ENCODE measurements around the gene RDH13. TPM values are rescaled to one million over a fixed set of nuclear protein-coding genes. Genes with fewer than 3 reads are reported as not detected.

RDH13 gene
- total RNA-seq, 1 donor from 2014 or later = 13.5 TPM

- Mint-ChIP-seq H3K27ac (ENCODE audit: unreplicated experiment) (no peak overlapping the region), H3K4me1 (ENCODE audit: unreplicated experiment) (peaks cover 9% of the 10 kb centered on the region), H3K9me3 (ENCODE audit: unreplicated experiment) (no peaks in the 10 kb centered on the region), H3K4me3 (ENCODE audit: unreplicated experiment) (no peak overlapping the region), H3K27me3 (ENCODE audit: unreplicated experiment) (peaks cover 10% of the 10 kb centered on the region), H3K36me3 (ENCODE audit: low read depth, unreplicated experiment) (peaks cover 20% of the 10 kb centered on the region)
- TF ChIP-seq, protein P1, sequence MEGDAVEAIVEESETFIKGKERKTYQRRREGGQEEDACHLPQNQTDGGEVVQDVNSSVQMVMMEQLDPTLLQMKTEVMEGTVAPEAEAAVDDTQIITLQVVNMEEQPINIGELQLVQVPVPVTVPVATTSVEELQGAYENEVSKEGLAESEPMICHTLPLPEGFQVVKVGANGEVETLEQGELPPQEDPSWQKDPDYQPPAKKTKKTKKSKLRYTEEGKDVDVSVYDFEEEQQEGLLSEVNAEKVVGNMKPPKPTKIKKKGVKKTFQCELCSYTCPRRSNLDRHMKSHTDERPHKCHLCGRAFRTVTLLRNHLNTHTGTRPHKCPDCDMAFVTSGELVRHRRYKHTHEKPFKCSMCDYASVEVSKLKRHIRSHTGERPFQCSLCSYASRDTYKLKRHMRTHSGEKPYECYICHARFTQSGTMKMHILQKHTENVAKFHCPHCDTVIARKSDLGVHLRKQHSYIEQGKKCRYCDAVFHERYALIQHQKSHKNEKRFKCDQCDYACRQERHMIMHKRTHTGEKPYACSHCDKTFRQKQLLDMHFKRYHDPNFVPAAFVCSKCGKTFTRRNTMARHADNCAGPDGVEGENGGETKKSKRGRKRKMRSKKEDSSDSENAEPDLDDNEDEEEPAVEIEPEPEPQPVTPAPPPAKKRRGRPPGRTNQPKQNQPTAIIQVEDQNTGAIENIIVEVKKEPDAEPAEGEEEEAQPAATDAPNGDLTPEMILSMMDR (IDR thresholded peaks at IDR 0.05; ENCODE audit: unreplicated experiment) = no peak
- no peak for DNase-seq (ENCODE audit: low spot score)
Observed at GRCh38 chr19:55095260-55096060, 32.5 kb upstream of the RDH13 start.

DNA sequence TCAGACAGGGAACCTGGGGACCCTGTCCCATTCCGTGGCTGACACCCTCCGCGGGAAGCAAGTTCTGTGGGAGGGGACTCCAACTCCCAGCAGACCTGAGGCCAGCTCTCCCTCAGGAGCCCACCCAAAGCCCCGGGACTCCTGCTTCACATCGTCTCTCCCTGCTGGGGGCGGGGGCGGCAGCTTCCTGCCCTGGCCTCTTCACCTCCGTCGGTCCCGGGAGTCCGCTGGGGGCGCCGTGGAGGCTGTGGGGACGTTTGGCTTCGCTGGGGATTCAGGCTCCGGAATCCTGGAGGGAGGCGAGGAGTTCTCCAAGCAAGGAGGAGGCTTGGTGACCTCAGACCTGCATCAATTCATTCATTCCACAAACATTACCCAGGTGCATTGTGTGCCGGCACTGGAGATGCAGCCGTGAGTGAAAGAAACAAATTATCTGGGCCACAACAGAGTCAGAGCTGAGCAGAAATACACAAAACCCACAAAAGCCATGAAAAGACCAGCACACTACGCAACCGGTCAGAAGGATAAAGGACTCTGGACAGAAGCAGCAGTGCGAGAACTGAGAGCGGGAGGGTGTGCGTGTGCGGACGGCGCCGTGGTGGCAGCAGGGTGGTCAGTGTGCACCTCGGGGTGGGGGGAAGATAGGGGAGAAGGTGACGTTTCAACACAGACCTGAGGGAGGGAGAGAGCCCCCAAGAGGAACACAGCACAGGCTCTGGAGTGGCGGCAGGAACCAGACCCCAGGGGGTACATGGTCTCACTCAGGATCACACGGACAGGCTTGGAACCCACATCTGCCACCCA, 31.7 kb upstream of the RDH13 start:
- TF ChIP-seq, protein P1 (IDR thresholded peaks at IDR 0.05; ENCODE audit: unreplicated experiment) = no peak
- Mint-ChIP-seq H3K27ac (ENCODE audit: unreplicated experiment) (no peak overlapping the region), H3K4me3 (ENCODE audit: unreplicated experiment) (peak overlapping the region; percentile 63), H3K4me1 (ENCODE audit: unreplicated experiment) (peaks cover 12% of the 10 kb centered on the region), H3K9me3 (ENCODE audit: unreplicated experiment) (no peaks in the 10 kb centered on the region), H3K27me3 (ENCODE audit: unreplicated experiment) (peaks cover 14% of the 10 kb centered on the region), H3K36me3 (ENCODE audit: low read depth, unreplicated experiment) (peaks cover 21% of the 10 kb centered on the region)
- peak; percentile 59 for DNase-seq (ENCODE audit: low spot score)

- Mint-ChIP-seq H3K36me3 (ENCODE audit: low read depth, unreplicated experiment) (peaks cover 24% of the 10 kb centered on the region), H3K4me3 (ENCODE audit: unreplicated experiment) (no peak overlapping the region), H3K27ac (ENCODE audit: unreplicated experiment) (no peak overlapping the region), H3K4me1 (ENCODE audit: unreplicated experiment) (peaks cover 22% of the 10 kb centered on the region), H3K27me3 (ENCODE audit: unreplicated experiment) (peaks cover 24% of the 10 kb centered on the region), H3K9me3 (ENCODE audit: unreplicated experiment) (no peaks in the 10 kb centered on the region)
- no peak for DNase-seq (ENCODE audit: low spot score)
- TF ChIP-seq, protein P1 (IDR thresholded peaks at IDR 0.05; ENCODE audit: unreplicated experiment) = no peak
Observed at GRCh38 chr19:55092423-55093318, 29.7 kb upstream of the RDH13 start.

DNA sequence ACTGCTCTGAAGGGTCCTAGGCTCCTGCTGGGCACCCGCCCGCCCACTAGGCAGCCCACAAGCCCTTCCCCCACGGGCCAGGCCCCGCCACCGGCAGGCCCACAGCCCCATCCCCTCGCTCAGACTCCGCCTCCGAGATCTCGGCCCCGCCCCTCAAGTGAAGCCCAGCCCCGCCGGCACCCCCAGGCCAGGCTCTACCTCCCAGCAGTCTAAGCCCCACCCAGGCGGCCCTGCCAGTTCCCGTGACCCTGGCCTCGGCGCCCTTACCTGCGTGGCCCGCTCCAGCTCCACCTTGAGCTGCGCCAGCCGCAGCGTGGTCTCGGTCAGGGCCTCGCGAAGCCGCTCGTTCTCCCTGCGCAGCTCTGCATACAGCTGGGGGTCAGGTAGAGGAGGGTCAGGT, 29.0 kb upstream of the RDH13 start:
- Mint-ChIP-seq H3K4me3 (ENCODE audit: unreplicated experiment) (no peak overlapping the region), H3K27me3 (ENCODE audit: unreplicated experiment) (peaks cover 24% of the 10 kb centered on the region), H3K4me1 (ENCODE audit: unreplicated experiment) (peaks cover 23% of the 10 kb centered on the region), H3K36me3 (ENCODE audit: low read depth, unreplicated experiment) (peaks cover 24% of the 10 kb centered on the region), H3K9me3 (ENCODE audit: unreplicated experiment) (no peaks in the 10 kb centered on the region), H3K27ac (ENCODE audit: unreplicated experiment) (no peak overlapping the region)
- TF ChIP-seq, protein P1 (IDR thresholded peaks at IDR 0.05; ENCODE audit: unreplicated experiment) = no peak
- peak; percentile 52 for DNase-seq (ENCODE audit: low spot score)
